GM19351 (cell line): ENCODE data around the gene NANS.
"Not testable (repeated sequence)": the region's sequence is repeated elsewhere in the genome, so short reads cannot be mapped to it uniquely, and the experiment has no call there.

Experiments used
- ATAC-seq: cut with Tn5 transposase; IDR thresholded peaks from one replicate; pipeline ENCODE4 v1.9.1; 2021; ENCODE audit warnings: mild to moderate bottlenecking, moderate library complexity; ENCODE audit not compliant: unreplicated experiment

The NANS gene

GRCh38 chr9:98129451-98129881, 72.9 kb downstream of the NANS start:
- peak; percentile 93 for ATAC-seq

GRCh38 chr9:98130060-98130459, 73.5 kb downstream of the NANS start:
- ATAC-seq: not testable (repeated sequence)

- no peak for ATAC-seq
These were observed 74.2 kb downstream of the NANS start for GRCh38 chr9:98130576-98131228.

- ATAC-seq: no peak
These were observed 75.6 kb downstream of the NANS start for GRCh38 chr9:98132158-98132557.
